Lower leg skin (tissue), 3 donors: ENCODE results near the gene ACAD8.

ENCODE experiments used
- CTCF ChIP-seq, 3 donors: fragments of 450-650 bp; IDR thresholded peaks; one replicate each; pipeline ENCODE4 v1.5.1; 2016; ENCODE audit warnings: antibody characterized with exemption in 3 of 3, mild to moderate bottlenecking in 3 of 3, moderate library complexity in 2 of 3
- POLR2A ChIP-seq, 2 donors: fragments of 450-650 bp; IDR thresholded peaks; one replicate each; pipeline ENCODE4 v1.6.1; 2016 to 2017; ENCODE audit warnings: antibody characterized with exemption in 2 of 2, mild to moderate bottlenecking in 1 of 2, moderate library complexity in 1 of 2

DNA sequence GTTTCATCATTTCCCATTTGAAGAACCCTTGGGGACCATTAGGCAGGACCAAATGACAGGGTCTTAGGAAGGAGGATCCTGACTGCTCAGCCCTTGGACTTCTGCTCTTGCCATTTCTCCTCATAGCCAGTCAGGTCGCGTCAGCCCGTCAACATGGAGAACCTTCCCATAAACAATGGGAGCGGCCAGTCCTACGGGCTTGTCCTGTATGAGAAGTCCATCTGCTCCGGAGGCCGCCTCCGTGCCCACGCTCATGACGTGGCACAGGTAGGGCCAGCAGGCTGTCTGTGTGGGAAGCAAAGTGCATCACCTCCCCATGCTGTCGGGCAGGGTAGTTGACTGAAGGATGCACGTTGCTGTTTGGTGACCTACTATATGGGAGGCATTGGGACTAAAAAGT, 58.9 kb downstream of the ACAD8 start:
- TF ChIP-seq CTCF (IDR thresholded peaks at IDR 0.05) = no peak
- no peak for TF ChIP-seq POLR2A (IDR thresholded peaks at IDR 0.05)
